Loucy (cell line): ENCODE measurements around the gene ZNF385B.

Experiments
- H2AFZ ChIP-seq: fragments of 200-600 bp; sonication (generic); 2 replicates; pipeline ENCODE4 v1.6.0; 2016; ENCODE audit warnings: antibody characterized with exemption, mild to moderate bottlenecking, low read length, moderate library complexity
- H3F3A ChIP-seq: fragments of 200-600 bp; 2 replicates; pipeline ENCODE4 v1.6.0; 2016; ENCODE audit warnings: antibody characterized with exemption, low read depth, mild to moderate bottlenecking
- H3K27me3 ChIP-seq: fragments of 200-600 bp; sonication (generic); 2 replicates; pipeline ENCODE4 v1.6.1; 2014; ENCODE audit warnings: low read length, mild to moderate bottlenecking; ENCODE audit not compliant: insufficient read depth, poor library complexity, severe bottlenecking
- H3K36me3 ChIP-seq: fragments of 200-600 bp; sonication (generic); 2 replicates; pipeline ENCODE4 v1.6.1; 2016; ENCODE audit warnings: low read length; ENCODE audit not compliant: insufficient read depth
- H3K4me1 ChIP-seq: fragments of 200-600 bp; sonication (generic); 2 replicates; pipeline ENCODE4 v1.5.1; 2014; ENCODE audit warnings: low read length, mild to moderate bottlenecking; ENCODE audit not compliant: insufficient read depth, poor library complexity, severe bottlenecking
- H3K4me2 ChIP-seq: fragments of 200-600 bp; sonication (generic); 2 replicates; pipeline ENCODE4 v1.6.0; 2014; ENCODE audit warnings: antibody characterized with exemption, low read length, low read depth, mild to moderate bottlenecking; ENCODE audit not compliant: poor library complexity, severe bottlenecking
- H3K4me3 ChIP-seq: fragments of 200-600 bp; sonication (generic); 2 replicates; pipeline ENCODE4 v1.5.1; 2014; ENCODE audit warnings: low read length, mild to moderate bottlenecking, mixed read lengths; ENCODE audit not compliant: poor library complexity, severe bottlenecking
- H3K79me2 ChIP-seq: fragments of 200-600 bp; sonication (generic); 2 replicates; pipeline ENCODE4 v1.6.1; 2014; ENCODE audit warnings: low read length; ENCODE audit not compliant: insufficient read depth
- H3K9ac ChIP-seq: fragments of 200-600 bp; sonication (generic); 2 replicates; pipeline ENCODE4 v1.6.0; 2014; ENCODE audit warnings: mild to moderate bottlenecking, low read depth, low read length, moderate library complexity; ENCODE audit not compliant: poor library complexity, severe bottlenecking
- H3K9me2 ChIP-seq: fragments of 200-600 bp; sonication (generic); replicated peaks from 2 replicates; pipeline ENCODE4 v1.6.1; 2016; ENCODE audit warnings: low read depth, low read length, mixed read lengths
- H3K9me3 ChIP-seq: fragments of 200-600 bp; sonication (generic); 2 replicates; pipeline ENCODE4 v1.6.1; 2014; ENCODE audit warnings: mild to moderate bottlenecking, antibody characterized with exemption, low read length, low read depth; ENCODE audit not compliant: insufficient read depth
- H4K20me1 ChIP-seq: fragments of 200-600 bp; sonication (generic); 2 replicates; pipeline ENCODE4 v1.6.0; 2014; ENCODE audit warnings: antibody characterized with exemption, low read length, mild to moderate bottlenecking; ENCODE audit not compliant: insufficient read depth, poor library complexity, severe bottlenecking
- CTCF ChIP-seq: fragments of 200-600 bp; sonication (generic); conservative IDR thresholded peaks from 2 replicates; pipeline ENCODE4 v1.5.1; 2014; ENCODE audit warnings: mild to moderate bottlenecking, antibody characterized with exemption, low read length
- EZH2phosphoT487 ChIP-seq: fragments of 200-600 bp; IDR thresholded peaks from 2 replicates; pipeline ENCODE4 v1.6.1; 2018; ENCODE audit warnings: antibody characterized with exemption, mild to moderate bottlenecking, moderate library complexity, borderline replicate concordance

ZNF385B gene

DNA sequence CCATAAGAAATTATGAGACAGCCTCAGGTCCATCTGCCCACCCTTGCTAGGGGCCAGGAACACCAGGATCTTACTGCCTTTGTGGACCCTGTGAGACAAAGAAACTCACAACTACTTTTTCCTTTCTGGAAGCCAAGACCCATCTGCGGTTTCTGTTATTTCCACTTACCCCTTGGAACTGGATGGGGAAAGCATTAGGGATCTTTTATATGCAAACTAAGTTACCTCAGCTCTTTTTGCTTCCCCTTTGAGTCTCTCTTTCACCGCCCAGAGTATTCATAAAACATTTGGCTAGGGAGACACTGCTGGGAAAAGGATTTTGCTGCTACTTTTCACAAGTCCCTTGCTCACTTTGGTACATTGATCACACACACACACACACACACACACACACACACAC is 95.7 kb downstream of the ZNF385B start:
- no peaks in the 10 kb centered on the region for H3K9me2 ChIP-seq
- H3K4me1 ChIP-seq, result no peaks in the 10 kb centered on the region
- H3F3A ChIP-seq, result no peaks in the 10 kb centered on the region
- no peaks in the 10 kb centered on the region for H4K20me1 ChIP-seq
- H3K79me2 ChIP-seq, result no peaks in the 10 kb centered on the region
- no peak for TF ChIP-seq EZH2phosphoT487
- no peak for TF ChIP-seq CTCF
- no peak overlapping the region for H3K9ac ChIP-seq
- H3K36me3 ChIP-seq, result no peaks in the 10 kb centered on the region
- no peaks in the 10 kb centered on the region for H3K27me3 ChIP-seq
- no peaks in the 10 kb centered on the region for H3K9me3 ChIP-seq
- no peak overlapping the region for H2AFZ ChIP-seq
- no peak overlapping the region for H3K4me2 ChIP-seq
- no peak overlapping the region for H3K4me3 ChIP-seq

DNA sequence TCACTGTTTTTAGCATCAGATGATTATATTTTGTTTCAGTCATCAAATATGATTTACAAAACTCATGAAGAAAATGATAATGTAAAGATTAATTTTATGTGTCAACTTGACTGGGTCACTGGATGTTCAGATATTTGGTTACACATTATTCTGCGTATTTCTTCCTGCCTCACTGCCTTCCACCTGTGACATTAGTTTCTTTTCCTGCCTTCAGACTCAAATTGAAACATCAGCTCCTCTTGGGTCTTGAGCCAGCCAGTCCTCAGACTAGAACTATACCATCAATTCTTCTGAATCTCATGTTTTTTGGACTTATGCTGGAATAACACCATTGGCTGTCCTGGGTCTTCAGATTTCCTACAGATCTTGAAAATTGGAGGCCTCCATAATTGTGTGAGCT is 96.7 kb downstream of the ZNF385B start:
- H3K4me2 ChIP-seq, result no peak overlapping the region
- no peaks in the 10 kb centered on the region for H3K9me3 ChIP-seq
- no peak overlapping the region for H3K4me3 ChIP-seq
- TF ChIP-seq EZH2phosphoT487 (no peak), CTCF (no peak)
- no peaks in the 10 kb centered on the region for H3K4me1 ChIP-seq
- no peak overlapping the region for H3K9ac ChIP-seq
- H3K9me2 ChIP-seq, result no peaks in the 10 kb centered on the region
- H2AFZ ChIP-seq, result no peak overlapping the region
- H4K20me1 ChIP-seq, result no peaks in the 10 kb centered on the region
- no peaks in the 10 kb centered on the region for H3K27me3 ChIP-seq
- H3F3A ChIP-seq, result no peaks in the 10 kb centered on the region
- H3K79me2 ChIP-seq, result no peaks in the 10 kb centered on the region
- H3K36me3 ChIP-seq, result no peaks in the 10 kb centered on the region

- no peak for TF ChIP-seq EZH2phosphoT487
- no peak for TF ChIP-seq CTCF
- Histone ChIP-seq H3K36me3 (no peaks in the 10 kb centered on the region), H3K79me2 (no peaks in the 10 kb centered on the region), H3K9me2 (no peaks in the 10 kb centered on the region), H4K20me1 (no peaks in the 10 kb centered on the region), H3K27me3 (no peaks in the 10 kb centered on the region), H3F3A (no peaks in the 10 kb centered on the region), H3K4me1 (no peaks in the 10 kb centered on the region), H2AFZ (no peak overlapping the region), H3K9ac (no peak overlapping the region), H3K9me3 (no peaks in the 10 kb centered on the region), H3K4me2 (no peak overlapping the region), H3K4me3 (no peak overlapping the region)
Observed at GRCh38 chr2:179758636-179759035, 102.8 kb downstream of the ZNF385B start.
